ENCODE data around the gene EPC1.
"Not testable (repeated sequence)": the region's sequence is repeated elsewhere in the genome, so short reads cannot be mapped to it uniquely, and the experiment has no call there.

The EPC1 gene

GRCh38 chr10:32279795-32280194 lies 67.2 kb downstream of the EPC1 start:
- DNase-seq (ENCODE audit: low read depth in 2 of 2): no peak

GRCh38 chr10:32273336-32273735 lies 73.6 kb downstream of the EPC1 start:
- DNase-seq (ENCODE audit: low read depth in 2 of 2): no peak

- no peak for DNase-seq (ENCODE audit: low read depth in 2 of 2)
These were observed 75.3 kb downstream of the EPC1 start for GRCh38 chr10:32271617-32272016.

GRCh38 chr10:32269343-32270100 lies 77.4 kb downstream of the EPC1 start:
- DNase-seq (ENCODE audit: low read depth in 2 of 2): no peak

- no peak for DNase-seq (ENCODE audit: low read depth in 2 of 2)
These were observed 78.2 kb downstream of the EPC1 start for GRCh38 chr10:32268788-32269187.

- DNase-seq (ENCODE audit: low read depth in 2 of 2): no peak
These were observed 80.0 kb downstream of the EPC1 start for GRCh38 chr10:32266979-32267378.

- no peak for DNase-seq (ENCODE audit: low read depth in 2 of 2)
These were observed 80.4 kb downstream of the EPC1 start for GRCh38 chr10:32266566-32266965.

- no peak for DNase-seq (ENCODE audit: low read depth in 2 of 2)
These were observed 81.2 kb downstream of the EPC1 start for GRCh38 chr10:32265756-32266155.

- no peak for DNase-seq (ENCODE audit: low read depth in 2 of 2)
These were observed 83.7 kb downstream of the EPC1 start for GRCh38 chr10:32263300-32263699.

GRCh38 chr10:32259551-32259950 lies 87.4 kb downstream of the EPC1 start:
- no peak for DNase-seq (ENCODE audit: low read depth in 2 of 2)

GRCh38 chr10:32256613-32257437 lies 90.1 kb downstream of the EPC1 start:
- peak; percentile 39 to 46 for DNase-seq (ENCODE audit: low read depth in 2 of 2)

GRCh38 chr10:32253821-32254220 lies 93.1 kb downstream of the EPC1 start:
- DNase-seq (ENCODE audit: low read depth in 2 of 2): no peak

GRCh38 chr10:32253276-32253675 lies 93.7 kb downstream of the EPC1 start:
- DNase-seq (ENCODE audit: low read depth in 2 of 2): no peak

- not testable (repeated sequence) for DNase-seq (ENCODE audit: low read depth in 2 of 2)
These were observed 96.5 kb downstream of the EPC1 start for GRCh38 chr10:32250489-32250888.

- no peak for DNase-seq (ENCODE audit: low read depth in 2 of 2)
These were observed 100.3 kb downstream of the EPC1 start for GRCh38 chr10:32246685-32247084.

- DNase-seq (ENCODE audit: low read depth in 2 of 2): no peak
These were observed 101.2 kb downstream of the EPC1 start for GRCh38 chr10:32245760-32246159.

GRCh38 chr10:32244421-32245207 lies 102.3 kb downstream of the EPC1 start:
- DNase-seq (ENCODE audit: low read depth in 2 of 2): no peak

GRCh38 chr10:32244011-32244410 lies 102.9 kb downstream of the EPC1 start:
- DNase-seq (ENCODE audit: low read depth in 2 of 2): no peak

- DNase-seq (ENCODE audit: low read depth in 2 of 2): no peak
These were observed 105.0 kb downstream of the EPC1 start for GRCh38 chr10:32241946-32242345.

- DNase-seq (ENCODE audit: low read depth in 2 of 2): no peak
These were observed 106.5 kb downstream of the EPC1 start for GRCh38 chr10:32240471-32240870.

GRCh38 chr10:32239769-32240168 lies 107.2 kb downstream of the EPC1 start:
- no peak for DNase-seq (ENCODE audit: low read depth in 2 of 2)

- DNase-seq (ENCODE audit: low read depth in 2 of 2): no peak
These were observed 109.2 kb downstream of the EPC1 start for GRCh38 chr10:32237644-32238345.
